Rectal smooth muscle tissue (tissue), 1 donor: ENCODE measurements around the gene FNDC1.

ENCODE experiments used
- H3K27ac ChIP-seq: one replicate; pipeline ENCODE4 v1.7.0; 2013; ENCODE audit warnings: low read depth, low read length, inconsistent platforms
- H3K27me3 ChIP-seq: one replicate; pipeline ENCODE4 v1.7.0; 2013; ENCODE audit warnings: low read length; ENCODE audit not compliant: control insufficient read depth, insufficient read depth
- H3K36me3 ChIP-seq: one replicate; pipeline ENCODE4 v1.7.0; 2013; ENCODE audit warnings: low read length; ENCODE audit not compliant: control insufficient read depth, insufficient read depth
- H3K4me1 ChIP-seq: one replicate; pipeline ENCODE4 v1.7.0; 2013; ENCODE audit warnings: low read length; ENCODE audit not compliant: control insufficient read depth, insufficient read depth
- H3K4me3 ChIP-seq: one replicate; pipeline ENCODE4 v1.7.0; 2013; ENCODE audit warnings: low read length
- H3K9ac ChIP-seq: one replicate; pipeline ENCODE4 v1.7.0; 2013; ENCODE audit warnings: low read length

The FNDC1 gene

GRCh38 chr6:159168536-159169192 is 536 bp upstream of the FNDC1 start:
- Histone ChIP-seq H3K9ac (no peak overlapping the region), H3K4me3 (peak overlapping the region; percentile 54), H3K36me3 (no peaks in the 10 kb centered on the region), H3K27me3 (no peaks in the 10 kb centered on the region), H3K4me1 (no peaks in the 10 kb centered on the region), H3K27ac (no peak overlapping the region)

DNA sequence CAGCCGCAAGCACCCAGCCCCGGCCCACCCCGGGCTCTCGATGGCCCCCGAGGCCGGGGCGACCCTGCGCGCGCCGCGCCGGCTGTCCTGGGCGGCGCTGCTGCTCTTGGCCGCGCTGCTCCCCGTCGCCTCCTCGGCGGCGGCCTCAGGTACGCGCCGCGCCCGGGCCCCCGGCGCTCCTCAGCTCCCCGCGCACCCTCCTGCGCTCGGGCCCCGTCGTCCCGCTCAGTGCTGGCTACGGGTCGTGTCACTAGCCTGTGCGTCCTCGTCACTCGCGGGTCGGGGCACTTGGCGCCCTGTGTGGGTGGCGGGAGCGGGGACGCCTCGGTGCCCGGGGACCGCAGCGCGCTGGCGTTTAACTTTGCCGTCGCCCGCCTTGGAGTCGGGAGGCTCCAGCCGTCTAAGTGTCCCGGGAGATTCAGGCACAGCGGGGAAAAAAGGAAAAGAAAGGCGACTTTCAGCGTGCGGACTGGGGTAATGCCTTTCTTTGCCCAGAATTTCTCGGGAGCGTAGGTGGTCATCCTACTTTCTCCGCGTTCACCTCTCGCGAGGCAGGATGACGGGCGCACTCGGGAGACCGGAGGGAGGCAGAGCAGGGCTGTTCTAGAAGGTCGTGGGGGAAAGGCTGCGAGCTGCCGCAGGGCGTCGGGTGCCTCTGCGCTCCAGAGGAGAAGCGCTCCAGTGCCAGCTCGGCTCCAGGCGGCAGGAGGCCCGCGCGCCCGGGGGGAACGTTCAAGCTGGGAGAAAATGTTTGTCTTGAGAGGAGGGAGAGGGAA is 545 bp downstream of the FNDC1 start:
- Histone ChIP-seq H3K9ac (no peak overlapping the region), H3K27ac (peak overlapping the region; percentile 60), H3K4me3 (peak overlapping the region; percentile 52), H3K27me3 (no peaks in the 10 kb centered on the region), H3K4me1 (no peaks in the 10 kb centered on the region), H3K36me3 (no peaks in the 10 kb centered on the region)

- no peak overlapping the region for H3K9ac ChIP-seq
- H3K27me3 ChIP-seq: no peaks in the 10 kb centered on the region
- H3K4me1 ChIP-seq: no peaks in the 10 kb centered on the region
- peak overlapping the region; percentile 52 for H3K4me3 ChIP-seq
- H3K27ac ChIP-seq: peak overlapping the region; percentile 30
- no peaks in the 10 kb centered on the region for H3K36me3 ChIP-seq
Measured at GRCh38 chr6:159170333-159170672, 1.1 kb downstream of the FNDC1 start.

DNA sequence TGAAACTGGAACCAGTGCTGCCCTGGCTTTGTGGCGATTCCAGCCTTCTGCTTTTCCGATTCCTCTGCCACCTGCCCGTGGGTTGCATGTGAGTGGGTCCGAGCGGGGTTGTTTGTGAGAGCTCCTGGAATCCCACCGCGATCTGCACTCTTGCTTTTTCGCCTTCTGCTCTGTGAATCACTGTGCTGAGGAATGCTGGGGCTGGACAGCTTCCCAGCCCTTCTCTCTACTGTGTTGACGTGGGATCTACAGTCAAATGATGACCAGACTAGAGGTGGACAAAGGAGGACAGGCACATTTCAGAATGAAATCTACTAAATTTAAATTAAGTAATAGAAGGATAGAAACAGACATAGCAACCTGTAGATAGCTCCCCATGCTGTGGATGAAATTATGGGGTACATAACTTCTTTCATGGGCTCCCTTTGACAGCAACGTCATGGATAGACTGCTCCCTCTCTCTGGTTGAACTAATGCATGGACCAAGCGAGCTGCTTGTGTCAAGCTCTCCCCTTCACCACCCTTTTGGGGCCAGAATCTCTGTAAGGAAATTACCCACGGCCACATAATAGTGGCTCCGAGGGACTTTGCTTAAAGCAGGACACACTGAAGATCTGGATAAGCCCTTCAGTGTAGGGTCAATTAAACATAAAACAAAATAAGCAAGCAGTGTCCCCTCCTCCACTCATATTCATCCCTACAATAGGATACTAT is 2.0 kb downstream of the FNDC1 start:
- no peak overlapping the region for H3K27ac ChIP-seq
- no peak overlapping the region for H3K4me3 ChIP-seq
- H3K36me3 ChIP-seq: no peaks in the 10 kb centered on the region
- no peaks in the 10 kb centered on the region for H3K4me1 ChIP-seq
- no peak overlapping the region for H3K9ac ChIP-seq
- H3K27me3 ChIP-seq: no peaks in the 10 kb centered on the region

DNA sequence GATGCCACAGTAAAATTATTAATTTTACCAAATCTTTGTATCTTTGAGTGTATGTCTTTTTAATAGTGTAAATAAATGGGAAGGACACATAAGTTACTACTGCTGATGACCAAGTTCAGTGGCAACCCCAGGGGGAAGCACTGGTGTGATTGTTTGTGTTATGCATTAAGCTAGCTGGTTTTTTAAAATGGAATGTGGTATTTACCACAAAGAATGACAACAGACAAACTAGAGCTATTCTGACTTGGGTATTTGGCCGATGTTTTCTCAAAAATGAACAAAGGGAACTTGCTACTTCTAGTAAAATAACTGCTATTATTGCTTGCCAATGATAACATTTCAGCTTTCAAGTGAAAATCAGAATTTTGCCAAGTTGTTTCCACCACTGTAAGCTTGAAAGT is 2.9 kb downstream of the FNDC1 start:
- Histone ChIP-seq H3K4me3 (no peak overlapping the region), H3K27ac (no peak overlapping the region), H3K36me3 (no peaks in the 10 kb centered on the region), H3K9ac (no peak overlapping the region), H3K27me3 (no peaks in the 10 kb centered on the region), H3K4me1 (no peaks in the 10 kb centered on the region)

- Histone ChIP-seq H3K4me3 (no peak overlapping the region), H3K27me3 (no peaks in the 10 kb centered on the region), H3K27ac (no peak overlapping the region), H3K36me3 (no peaks in the 10 kb centered on the region), H3K9ac (no peak overlapping the region), H3K4me1 (no peaks in the 10 kb centered on the region)
Measured at GRCh38 chr6:159174263-159174969, 5.2 kb downstream of the FNDC1 start.

DNA sequence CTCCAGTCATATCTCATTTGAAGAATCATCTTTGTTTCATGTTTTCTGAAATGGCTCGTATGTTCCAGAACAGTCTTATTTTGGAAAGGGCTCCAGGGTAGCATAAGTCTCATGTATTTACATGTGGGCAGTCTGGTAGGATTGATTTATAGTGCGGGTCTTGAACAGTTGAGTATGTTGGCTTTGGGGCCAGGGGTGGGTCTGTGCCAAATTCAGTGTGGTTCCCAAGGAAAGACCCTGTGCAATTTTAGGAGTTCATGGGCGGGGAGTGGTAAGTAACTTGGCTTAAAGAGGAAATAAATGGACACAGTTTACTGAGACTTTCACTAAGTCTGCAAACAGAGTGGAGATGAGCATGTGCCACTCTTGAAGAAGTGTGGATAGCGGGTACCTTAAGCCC is 7.7 kb downstream of the FNDC1 start:
- Histone ChIP-seq H3K4me1 (no peaks in the 10 kb centered on the region), H3K9ac (no peak overlapping the region), H3K36me3 (no peaks in the 10 kb centered on the region), H3K27ac (no peak overlapping the region), H3K27me3 (no peaks in the 10 kb centered on the region), H3K4me3 (no peak overlapping the region)

DNA sequence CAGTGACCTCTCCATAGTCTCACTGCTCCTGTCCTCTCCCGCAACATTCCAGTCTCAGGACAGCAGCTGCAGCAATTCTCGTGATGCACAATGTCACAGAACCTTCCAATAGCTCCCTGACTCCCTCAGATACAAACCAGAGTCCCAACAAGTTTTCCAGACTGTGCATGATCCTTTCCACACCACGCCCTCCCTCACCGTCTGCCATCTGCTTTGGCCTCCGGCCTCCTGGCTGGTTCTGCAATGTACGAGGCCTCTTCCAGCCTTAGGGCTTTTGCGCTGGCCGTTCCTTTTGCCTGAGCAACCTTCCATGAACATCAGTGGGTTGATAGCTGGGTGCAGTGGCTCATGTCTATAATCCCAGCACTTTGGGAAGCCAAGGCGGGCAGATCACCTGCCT is 9.6 kb downstream of the FNDC1 start:
- Histone ChIP-seq H3K9ac (no peak overlapping the region), H3K27me3 (no peaks in the 10 kb centered on the region), H3K27ac (no peak overlapping the region), H3K36me3 (no peaks in the 10 kb centered on the region), H3K4me3 (no peak overlapping the region), H3K4me1 (no peaks in the 10 kb centered on the region)

DNA sequence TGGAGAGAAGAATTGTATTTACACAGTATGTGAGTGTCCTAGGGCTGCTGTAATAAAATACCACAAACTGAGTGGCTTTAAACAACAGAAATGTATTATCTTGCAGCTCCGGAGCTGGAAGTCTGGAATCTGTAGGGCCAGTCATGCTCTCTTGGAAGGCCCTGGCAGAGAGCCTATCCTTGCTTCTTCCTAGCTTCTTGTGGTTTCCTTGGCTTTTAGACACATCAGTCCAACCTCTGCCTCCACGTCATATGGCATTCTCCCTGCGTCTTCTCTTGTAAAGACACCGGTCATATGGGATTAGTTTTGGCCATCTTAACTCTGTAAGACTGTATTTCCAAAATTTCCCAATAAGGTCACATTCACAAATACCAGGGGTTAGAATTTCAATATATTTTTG is 10.8 kb downstream of the FNDC1 start:
- no peaks in the 10 kb centered on the region for H3K27me3 ChIP-seq
- no peak overlapping the region for H3K27ac ChIP-seq
- no peaks in the 10 kb centered on the region for H3K36me3 ChIP-seq
- no peak overlapping the region for H3K4me3 ChIP-seq
- no peaks in the 10 kb centered on the region for H3K4me1 ChIP-seq
- H3K9ac ChIP-seq: no peak overlapping the region

- Histone ChIP-seq H3K4me1 (no peaks in the 10 kb centered on the region), H3K27me3 (no peaks in the 10 kb centered on the region), H3K9ac (no peak overlapping the region), H3K36me3 (no peaks in the 10 kb centered on the region), H3K27ac (no peak overlapping the region), H3K4me3 (no peak overlapping the region)
Measured at GRCh38 chr6:159181914-159182313, 12.7 kb downstream of the FNDC1 start.

DNA sequence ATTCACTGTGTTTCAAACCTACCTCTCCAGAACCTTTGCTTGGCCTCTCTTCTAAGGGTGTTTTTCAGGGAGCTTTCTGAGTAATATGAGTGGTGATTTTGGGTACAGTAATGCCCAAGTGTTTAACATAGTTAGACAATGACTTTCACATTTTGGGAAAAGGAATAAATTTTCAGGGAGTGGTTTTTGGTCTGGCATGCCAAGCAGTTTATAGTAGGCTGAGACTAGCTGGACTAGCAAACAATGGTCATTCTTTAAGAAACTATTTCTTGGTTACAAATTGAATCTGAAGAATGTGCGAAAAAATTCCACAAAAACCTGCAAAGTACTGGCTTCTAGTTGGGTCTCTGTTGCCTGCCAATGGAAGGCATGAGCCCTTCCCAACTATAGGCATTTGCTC is 15.4 kb downstream of the FNDC1 start:
- H3K4me1 ChIP-seq: no peaks in the 10 kb centered on the region
- no peaks in the 10 kb centered on the region for H3K36me3 ChIP-seq
- H3K27ac ChIP-seq: no peak overlapping the region
- H3K9ac ChIP-seq: no peak overlapping the region
- H3K4me3 ChIP-seq: no peak overlapping the region
- H3K27me3 ChIP-seq: no peaks in the 10 kb centered on the region

DNA sequence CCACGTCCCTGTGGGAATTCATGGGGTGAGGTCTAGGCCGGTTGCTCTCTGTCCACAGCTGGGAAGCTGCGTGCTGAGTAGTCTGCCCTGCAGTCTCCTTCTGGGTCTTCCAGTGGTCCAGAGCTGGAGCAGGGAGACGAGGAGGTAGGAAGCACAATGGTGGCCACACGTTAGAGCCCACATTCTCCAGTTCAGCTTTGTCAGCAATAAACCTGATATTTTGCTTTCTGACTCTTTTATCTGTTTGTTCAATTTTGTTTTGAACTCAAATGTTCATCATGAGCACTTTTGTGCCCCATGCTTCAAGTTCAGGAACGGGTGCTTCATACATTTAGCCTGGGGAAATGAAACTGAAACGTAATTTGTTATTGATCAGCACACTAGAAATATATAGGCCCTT is 21.3 kb downstream of the FNDC1 start:
- no peak overlapping the region for H3K27ac ChIP-seq
- H3K4me1 ChIP-seq: no peaks in the 10 kb centered on the region
- H3K36me3 ChIP-seq: no peaks in the 10 kb centered on the region
- no peaks in the 10 kb centered on the region for H3K27me3 ChIP-seq
- no peak overlapping the region for H3K4me3 ChIP-seq
- H3K9ac ChIP-seq: no peak overlapping the region
